HepG2 (cell line): ENCODE results near the gene CITED4. TPM values are rescaled to one million over a fixed set of nuclear protein-coding genes. Genes with fewer than 3 reads are reported as not detected.

Experiments used
- ATAC-seq: fragments of 200-7000 bp; cut with Tn5 transposase; 3 replicates; pipeline ENCODE4 v1.9.1; 2020; ENCODE audit warnings: mild to moderate bottlenecking, moderate library complexity
- BruUV-seq: library from RNA; stranded (reverse); fragments of 400-500 nt; replicated peaks from 2 replicates; lab custom pipeline; 2021; lab: Mats Ljungman, UMichigan
- CTCF ChIA-PET: fragments of 300-600 bp; formaldehyde crosslinking; extraction: SDS; loops from one replicate; lab custom pipeline; 2021; ENCODE audit warnings: low total read pairs, inconsistent platforms, low intra/inter-chr PET ratio; lab: Yijun Ruan, JAX
- POLR2A ChIA-PET: fragments of 350-600 bp; sonication (Branson Sonifier 250); formaldehyde crosslinking; loops from one replicate; lab custom pipeline; 2020; ENCODE audit warnings: antibody characterized with exemption, inconsistent platforms; lab: Yijun Ruan, JAX
- DNase-seq: peaks from one replicate; pipeline ENCODE4 v3.0.0-alpha.2; 2015; ENCODE audit warnings: low spot score
- FAIRE-seq: peaks from 3 replicates; lab custom pipeline; 2011; peaks lifted over from hg19 to GRCh38; lab: Jason Lieb, UNC
- H2AFZ ChIP-seq: one replicate; pipeline ENCODE4 v1.6.1; 2011; ENCODE audit warnings: low read length, inconsistent platforms
- H3K27ac ChIP-seq: fragments of 300-600 bp; 3 replicates; pipeline ENCODE4 v1.8.0; 2011; ENCODE audit warnings: mixed run types, mild to moderate bottlenecking, mixed read lengths, low read length, inconsistent platforms; ENCODE audit not compliant: insufficient read depth; ENCODE audit errors: extremely low read length
- H3K27me3 ChIP-seq, 2 experiments: fragments of 200-600 bp in 1 of 2; 2 replicates in 1 of 2; 3 replicates in 1 of 2; pipeline versions ENCODE4 v1.6.0 to v1.8.0; 2011; ENCODE audit warnings: low read length in 2 of 2, mild to moderate bottlenecking in 2 of 2, moderate library complexity in 2 of 2, inconsistent platforms in 1 of 2; ENCODE audit not compliant: insufficient read depth in 2 of 2, control insufficient read depth in 1 of 2
- H3K36me3 ChIP-seq, 2 experiments: fragments of 200-600 bp in 1 of 2; replicated peaks in 1 of 2; 2 replicates in 1 of 2; 3 replicates in 1 of 2; pipeline versions ENCODE4 v1.5.1 to v1.8.0; 2011; ENCODE audit warnings: low read length in 2 of 2, inconsistent platforms in 1 of 2; ENCODE audit not compliant: insufficient read depth in 2 of 2, control insufficient read depth in 1 of 2
- H3K4me1 ChIP-seq: 2 replicates; pipeline ENCODE4 v1.5.1; 2012; ENCODE audit warnings: low read length, inconsistent platforms; ENCODE audit not compliant: insufficient read depth
- H3K4me2 ChIP-seq: 2 replicates; pipeline ENCODE4 v1.6.0; 2011; ENCODE audit warnings: low read depth, low read length, inconsistent platforms
- H3K4me3 ChIP-seq, 3 experiments: fragments of 200-600 bp in 1 of 3; sonication (generic), shearing (Covaris generic) in 1 of 3; replicated peaks in 1 of 3; 2 replicates each; pipeline ENCODE4 v1.5.1; 2011 to 2016; ENCODE audit warnings: low read length in 3 of 3, inconsistent platforms in 2 of 3, low read depth in 2 of 3, mild to moderate bottlenecking in 2 of 3, control low read depth in 1 of 3, mixed read lengths in 1 of 3; ENCODE audit not compliant: insufficient read depth in 1 of 3
- H3K79me2 ChIP-seq: one replicate; pipeline ENCODE4 v1.6.1; 2011; ENCODE audit warnings: low read length, inconsistent platforms; ENCODE audit not compliant: insufficient read depth
- H3K9ac ChIP-seq: 2 replicates; pipeline ENCODE4 v1.6.0; 2011; ENCODE audit warnings: mild to moderate bottlenecking, low read depth, low read length, inconsistent platforms; ENCODE audit not compliant: insufficient read depth
- H3K9me3 ChIP-seq: 2 replicates; pipeline ENCODE4 v1.5.1; 2012; ENCODE audit warnings: mild to moderate bottlenecking, low read length
- H4K20me1 ChIP-seq: 2 replicates; pipeline ENCODE4 v1.6.0; 2011; ENCODE audit warnings: inconsistent platforms, mild to moderate bottlenecking, low read length, moderate library complexity; ENCODE audit not compliant: insufficient read depth
- BCLAF1 ChIP-seq: fragments of 450-650 bp; IDR thresholded peaks from 2 replicates; pipeline ENCODE4 v1.6.1; 2017; ENCODE audit warnings: mild to moderate bottlenecking
- IRF2 ChIP-seq: IDR thresholded peaks from 2 replicates; pipeline ENCODE4 v1.6.1; 2018; ENCODE audit warnings: missing genetic modification reagents, missing compliant biosample characterization
- IRX3 ChIP-seq: sonication (generic); formaldehyde crosslinking; IDR thresholded peaks from 2 replicates; pipeline ENCODE4 v1.8.1; 2023; ENCODE audit warnings: mild to moderate bottlenecking, low read depth, missing genetic modification reagents, borderline replicate concordance
- MATR3 ChIP-seq: sonication (generic); formaldehyde crosslinking; IDR thresholded peaks from 2 replicates; pipeline ENCODE4 v1.4.0; 2020; ENCODE audit warnings: missing genetic modification reagents
- PBX3 ChIP-seq: sonication (generic); formaldehyde crosslinking; IDR thresholded peaks from 2 replicates; pipeline ENCODE4 v1.8.1; 2023; ENCODE audit warnings: missing genetic modification reagents, inconsistent platforms, borderline replicate concordance
- ZHX1 ChIP-seq: sonication (generic); formaldehyde crosslinking; IDR thresholded peaks from 2 replicates; pipeline ENCODE4 v1.8.1; 2022; ENCODE audit warnings: low read depth, mild to moderate bottlenecking, missing genetic modification reagents
- ZNF460 ChIP-seq: sonication (generic); formaldehyde crosslinking; IDR thresholded peaks from 2 replicates; pipeline ENCODE4 v1.5.1; 2020; ENCODE audit warnings: missing genetic modification reagents, mild to moderate bottlenecking, borderline replicate concordance
- ZNF629 ChIP-seq: sonication (generic); formaldehyde crosslinking; conservative IDR thresholded peaks from 2 replicates; pipeline ENCODE4 v1.5.0; 2020; ENCODE audit warnings: missing genetic modification reagents
- WGBS: methylation state at CpG from one replicate; pipeline ENCODE4 v1.1.6; 2017; ENCODE audit warnings: low lambda C conversion rate; 5-methylcytosine and 5-hydroxymethylcytosine counted together
- in situ Hi-C: cut with HindIII; loops from 2 replicates; pipeline ENCODE4 v1.10.0; 2017; ENCODE audit warnings: low pct_unique_long_range_greater_than_20kb; ENCODE audit not compliant: extremely low pct_ligation_motif_present
- intact Hi-C: fragments of 100-400 bp; cut with micrococcal nuclease; formaldehyde crosslinking; loops from one replicate; pipeline ENCODE4 v1.10.0; 2022; ENCODE audit not compliant: unreplicated experiment
- polyA plus RNA-seq, 8 experiments: library from polyadenylated mRNA; depleted of rRNA in 3 of 8; stranded (reverse) in 7 of 8; unstranded in 1 of 8; fragments of >200 nt; fragmentation: Illumina TruSeq in 4 of 8; extraction: Trizol in 4 of 8; gene quantifications; 2 replicates each; pipeline versions ENCODE4 v1.2.1 to v1.2.3, GENCODE V29; 2011 to 2016; ENCODE audit warnings: low read depth in 4 of 8, missing spikeins in 1 of 8, mixed read lengths in 1 of 8; ENCODE audit not compliant: insufficient read depth in 1 of 8
- total RNA-seq, 5 experiments: library from RNA; depleted of rRNA; stranded (reverse); fragments of >200 nt; fragmentation: Illumina TruSeq; extraction: Trizol; gene quantifications; 2 replicates each; pipeline ENCODE4 v1.2.3, GENCODE V29; 2016; ENCODE audit warnings: low read depth in 1 of 5

CITED4 gene
- total and polyA plus RNA-seq, 2 of the 13 experiments (the other 11 are each of a cell fraction or from before 2014, with no cell fraction given) = 1.5 to 9.9 TPM

- in situ Hi-C loops (no loop called here), intact Hi-C loops (loop anchor here (10.0 kb wide), 1 partner anchor 47 kb away; no protein-coding TSS in a partner anchor)
- ATAC-seq (no peak), FAIRE-seq (no peak), DNase-seq (no peak)
- POLR2A ChIA-PET = no interaction called here
- no peak overlapping the region for H3K9ac ChIP-seq
- no peak for TF ChIP-seq ZNF629 (CRISPR knock-in tag)
- TF ChIP-seq PBX3 (CRISPR knock-in tag) = no peak
- TF ChIP-seq ZHX1 (CRISPR knock-in tag) = no peak
- TF ChIP-seq IRX3 (CRISPR knock-in tag) = no peak
- TF ChIP-seq ZNF460 = no peak
- no peak for TF ChIP-seq BCLAF1
- no peak for TF ChIP-seq MATR3 (CRISPR knock-in tag)
- no peak for TF ChIP-seq IRF2 (CRISPR knock-in tag)
- WGBS = 77% methylated on average over 7 of the region's 7 CpGs
- no peak overlapping the region for H3K4me3 ChIP-seq
- H3K9me3 ChIP-seq = no peaks in the 10 kb centered on the region; the same call in 1 of the 2 replicates
- H3K4me2 ChIP-seq = no peak overlapping the region
- no peak overlapping the region for H2AFZ ChIP-seq
- BruUV-seq = no TSS peak
- H3K36me3 ChIP-seq = no peaks in the 10 kb centered on the region
- CTCF ChIA-PET = no interaction called here
- H4K20me1 ChIP-seq = no peaks in the 10 kb centered on the region
- no peak overlapping the region for H3K27ac ChIP-seq
- no peaks in the 10 kb centered on the region for H3K79me2 ChIP-seq
- H3K4me1 ChIP-seq = 0 out of 2 replicates have a peak, but pooled peaks cover 10% of the 10 kb centered on the region
- peaks cover 0 to 6% of the 10 kb centered on the region in 2 experiments; a peak in 1 of 5 replicates for H3K27me3 ChIP-seq
Measured at GRCh38 chr1:40841602-40842001, 20.6 kb downstream of the CITED4 start.
